Measurements from ENCODE around the gene SRGAP2C.
"Not testable (repeated sequence)": the region's sequence is repeated elsewhere in the genome, so short reads cannot be mapped to it uniquely, and the experiment has no call there.

DNA sequence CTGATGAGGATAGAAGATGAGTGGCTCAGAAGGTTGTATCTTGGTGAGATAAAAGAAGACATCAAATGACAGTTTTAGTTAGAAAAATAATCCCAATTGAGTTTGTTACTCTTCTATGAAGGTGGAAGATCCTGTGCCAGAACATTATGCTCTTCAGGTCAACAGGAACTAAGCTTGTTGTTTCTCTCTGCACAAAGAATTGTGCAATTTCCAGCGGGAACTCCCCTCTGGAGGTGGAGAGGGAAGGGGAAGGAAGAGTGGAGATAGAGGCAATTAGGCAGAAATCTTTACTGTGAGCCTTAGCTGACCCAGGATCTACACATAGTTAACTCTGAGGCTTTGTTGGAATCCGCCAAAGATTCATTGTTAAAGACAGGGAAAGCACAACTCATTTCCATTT, 77.4 kb downstream of the SRGAP2C start:
- not testable (repeated sequence) for TF ChIP-seq POLR2AphosphoS5 (IDR thresholded peaks at IDR 0.05; ENCODE audit: borderline replicate concordance, low read depth, low read length); EZH2 (IDR thresholded peaks at IDR 0.05)
